ENCODE data around the gene PTP4A1.
A peak's percentile ranks its signal among the peaks of the same experiment; 100 is the strongest.

PTP4A1 gene

GRCh38 chr6:63565058-63565726 lies 7.1 kb upstream of the PTP4A1 start:
- Histone ChIP-seq H3K4me3 (ENCODE audit: low read depth in 1 of 2, low read length in 1 of 2) (no peak overlapping the region), H3K4me1 (ENCODE audit: control insufficient read depth in 1 of 2, insufficient read depth in 1 of 2, low read depth in 1 of 2, low read length in 1 of 2) (no peaks in the 10 kb centered on the region), H3K36me3 (no peaks in the 10 kb centered on the region), H3K27me3 (no peaks in the 10 kb centered on the region), H3K27ac (no peak overlapping the region), H3K9me3 (no peaks in the 10 kb centered on the region)
- no peak for TF ChIP-seq CTCF (IDR thresholded peaks at IDR 0.05)

DNA sequence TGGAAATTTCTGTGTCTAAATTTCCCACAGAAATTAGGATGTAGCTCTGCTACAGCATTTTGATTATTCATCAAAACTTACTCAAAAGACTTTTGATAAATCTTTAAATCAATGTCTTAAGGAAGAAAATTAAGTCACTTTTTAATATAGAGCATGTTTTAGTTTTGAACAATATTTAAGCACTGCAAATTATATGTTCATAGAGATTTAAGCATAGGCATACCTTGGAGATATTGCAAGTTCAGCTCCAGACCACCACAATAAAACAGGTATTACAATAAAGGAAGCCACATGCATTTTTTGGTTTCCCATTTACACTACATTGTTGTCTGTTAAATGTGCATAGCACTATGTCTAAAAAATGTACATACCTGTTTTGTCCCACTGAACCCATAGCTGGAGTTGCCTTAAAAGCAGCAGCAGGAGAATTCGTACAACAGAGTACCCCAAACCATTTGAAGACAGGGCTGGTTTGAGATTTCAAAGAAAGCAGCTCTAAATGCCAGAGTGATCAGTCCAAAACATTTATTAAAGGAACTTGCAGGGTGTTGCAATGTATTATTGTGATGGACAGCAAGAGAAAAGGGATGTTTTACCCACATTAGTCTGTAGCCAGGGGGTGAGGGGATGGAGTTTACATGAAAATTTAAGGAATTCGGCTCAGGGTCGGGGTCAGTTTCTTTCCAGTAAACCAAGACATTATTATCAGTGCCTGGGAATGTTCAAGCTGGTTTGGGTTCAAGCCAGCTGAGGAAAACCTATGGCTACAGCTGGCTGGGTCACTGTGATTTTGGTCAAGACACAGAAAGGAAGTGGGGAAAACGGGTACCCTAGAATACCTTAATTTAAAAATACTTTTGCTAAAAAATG lies 6.3 kb upstream of the PTP4A1 start:
- Histone ChIP-seq H3K4me1 (ENCODE audit: control insufficient read depth in 1 of 2, insufficient read depth in 1 of 2, low read depth in 1 of 2, low read length in 1 of 2) (no peaks in the 10 kb centered on the region), H3K9me3 (no peaks in the 10 kb centered on the region), H3K27ac (no peak overlapping the region), H3K36me3 (no peaks in the 10 kb centered on the region), H3K27me3 (no peaks in the 10 kb centered on the region), H3K4me3 (ENCODE audit: low read depth in 1 of 2, low read length in 1 of 2) (no peak overlapping the region)
- TF ChIP-seq CTCF (IDR thresholded peaks at IDR 0.05): no peak

- Histone ChIP-seq H3K4me1 (ENCODE audit: control insufficient read depth in 1 of 2, insufficient read depth in 1 of 2, low read depth in 1 of 2, low read length in 1 of 2) (peaks cover 8 to 10% of the 10 kb centered on the region in 2 experiments), H3K36me3 (no peaks in the 10 kb centered on the region), H3K4me3 (ENCODE audit: low read depth in 1 of 2, low read length in 1 of 2) (no peak overlapping the region), H3K27ac (no peak overlapping the region), H3K27me3 (no peaks in the 10 kb centered on the region), H3K9me3 (no peaks in the 10 kb centered on the region)
- no peak for TF ChIP-seq CTCF (IDR thresholded peaks at IDR 0.05)
Observed at GRCh38 chr6:63567966-63568365, 4.3 kb upstream of the PTP4A1 start.

DNA sequence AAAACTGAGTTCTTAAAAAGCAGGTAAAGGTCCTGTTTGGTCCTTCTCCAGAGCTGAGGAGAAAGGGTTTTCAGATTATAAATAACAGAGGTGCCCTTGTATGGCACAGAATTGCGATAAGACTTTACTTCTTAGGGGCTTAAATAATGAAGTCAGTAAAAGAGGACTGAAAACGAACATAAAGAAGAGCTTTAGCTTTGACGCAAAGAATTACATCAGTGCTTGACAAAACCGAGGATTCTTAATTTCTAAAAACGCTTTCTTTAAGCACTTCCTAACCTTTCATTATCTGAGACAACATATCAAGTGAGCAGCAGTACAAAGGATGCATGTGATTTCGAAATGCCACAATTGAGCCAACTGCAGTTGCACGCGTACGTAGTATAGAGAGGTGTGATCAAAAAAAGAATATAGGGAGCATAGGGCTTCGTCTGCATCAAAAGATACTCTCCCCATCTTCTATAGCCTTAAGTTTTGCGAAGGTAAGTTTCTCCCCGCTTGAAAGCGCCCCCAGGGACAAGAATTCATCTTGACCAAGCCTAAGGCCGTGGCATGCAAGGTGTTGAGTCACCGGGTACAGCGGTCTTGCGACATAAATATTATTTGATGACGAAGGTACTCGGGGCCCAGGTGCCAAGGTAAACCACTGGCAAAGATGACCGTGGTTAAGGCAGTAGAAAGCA lies 778 bp upstream of the PTP4A1 start:
- peaks cover 27 to 35% of the 10 kb centered on the region in 2 experiments for H3K4me1 ChIP-seq (ENCODE audit: control insufficient read depth in 1 of 2, insufficient read depth in 1 of 2, low read depth in 1 of 2, low read length in 1 of 2)
- no peaks in the 10 kb centered on the region for H3K27me3 ChIP-seq
- TF ChIP-seq CTCF (IDR thresholded peaks at IDR 0.05): no peak
- no peaks in the 10 kb centered on the region for H3K9me3 ChIP-seq
- H3K36me3 ChIP-seq: peaks cover 2% of the 10 kb centered on the region
- peak overlapping the region; percentile 87 to 91 for H3K4me3 ChIP-seq (ENCODE audit: low read depth in 1 of 2, low read length in 1 of 2)
- peak overlapping the region; percentile 94 for H3K27ac ChIP-seq

DNA sequence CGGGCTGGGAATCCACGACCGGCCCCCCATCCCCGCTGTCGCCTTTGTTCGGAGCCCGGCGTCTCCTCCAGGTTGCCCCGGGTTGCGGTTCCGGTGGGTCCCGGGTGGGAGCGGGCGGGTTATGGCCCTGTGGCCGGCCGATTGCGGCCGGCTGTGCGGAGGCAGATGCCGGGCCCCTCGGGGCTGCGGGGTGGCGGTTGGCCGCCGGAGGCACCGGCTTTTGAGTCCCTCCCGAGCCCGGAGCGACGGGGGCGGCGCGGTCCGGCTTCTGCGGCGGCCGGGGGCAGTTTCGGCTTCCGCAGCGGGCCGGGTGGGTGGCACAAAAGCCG lies 431 bp downstream of the PTP4A1 start:
- no peak for TF ChIP-seq CTCF (IDR thresholded peaks at IDR 0.05)

More for the DNA sequence above, 431 bp downstream of the PTP4A1 start:
- Histone ChIP-seq H3K36me3 (peaks cover 14% of the 10 kb centered on the region), H3K9me3 (no peaks in the 10 kb centered on the region), H3K27ac (peak overlapping the region; percentile 94), H3K27me3 (no peaks in the 10 kb centered on the region), H3K4me3 (ENCODE audit: low read depth in 1 of 2, low read length in 1 of 2) (peak overlapping the region; percentile 87 to 91), H3K4me1 (ENCODE audit: control insufficient read depth in 1 of 2, insufficient read depth in 1 of 2, low read depth in 1 of 2, low read length in 1 of 2) (peaks cover 27 to 35% of the 10 kb centered on the region in 2 experiments)
